Endothelial cell of umbilical vein (primary cell): ENCODE results near the gene TRAF3IP1. TPM values are rescaled to one million over a fixed set of nuclear protein-coding genes. Genes with fewer than 3 reads are reported as not detected.

ENCODE experiments used
- BruUV-seq: library from RNA; stranded (reverse); fragments of 400-500 nt; replicated peaks from 2 replicates; lab custom pipeline; 2021; lab: Mats Ljungman, UMichigan
- CTCF ChIA-PET: fragments of 300-600, 350-600 bp; sonication (Branson Sonifier 250); formaldehyde crosslinking; loops from one replicate; lab custom pipeline; 2021; ENCODE audit warnings: antibody characterized with exemption, inconsistent platforms; lab: Charles Lee
- POLR2A ChIA-PET: fragments of 300-600, 350-600 bp; sonication (Branson Sonifier 250); formaldehyde crosslinking; loops from one replicate; lab custom pipeline; 2021; ENCODE audit warnings: antibody characterized with exemption, inconsistent platforms; lab: Charles Lee
- DNase-seq: peaks from one replicate; pipeline ENCODE4 v3.0.0-alpha.2; 2011; ENCODE audit warnings: low read depth, low spot score
- FAIRE-seq: peaks from 2 replicates; lab custom pipeline; 2011; peaks lifted over from hg19 to GRCh38; lab: Jason Lieb, UNC
- H2AFZ ChIP-seq: 2 replicates; pipeline ENCODE4 v1.6.0; 2012; ENCODE audit warnings: low read depth, low read length, control low read depth, inconsistent platforms
- H3K27ac ChIP-seq: 2 replicates; pipeline ENCODE4 v1.5.1; 2011; ENCODE audit warnings: low read depth, mild to moderate bottlenecking, control low read depth, low read length, moderate library complexity; ENCODE audit not compliant: insufficient read depth
- H3K27me3 ChIP-seq, 2 experiments: 2 replicates each; pipeline versions ENCODE4 v1.6.0 to v1.6.1; 2011; ENCODE audit warnings: low read length in 2 of 2, mixed read lengths in 1 of 2; ENCODE audit not compliant: control insufficient read depth in 2 of 2, insufficient read depth in 2 of 2
- H3K36me3 ChIP-seq, 2 experiments: 2 replicates in 1 of 2; 3 replicates in 1 of 2; pipeline ENCODE4 v1.5.1; 2011; ENCODE audit warnings: low read length in 2 of 2, mild to moderate bottlenecking in 1 of 2, moderate library complexity in 1 of 2; ENCODE audit not compliant: control insufficient read depth in 2 of 2, insufficient read depth in 2 of 2; ENCODE audit errors: extremely low read depth in 1 of 2
- H3K4me1 ChIP-seq: 3 replicates; pipeline ENCODE4 v1.5.1; 2011; ENCODE audit warnings: mild to moderate bottlenecking, low read length; ENCODE audit not compliant: control insufficient read depth, insufficient read depth; ENCODE audit errors: extremely low read depth
- H3K4me2 ChIP-seq: 2 replicates; pipeline ENCODE4 v1.6.1; 2011; ENCODE audit warnings: low read length, control low read depth, mixed read lengths; ENCODE audit not compliant: insufficient read depth
- H3K4me3 ChIP-seq, 3 experiments: fragments of 200-600 bp in 1 of 3; sonication (generic), shearing (Covaris generic) in 1 of 3; replicated peaks in 1 of 3; 2 replicates each; pipeline ENCODE4 v1.5.1; 2011 to 2016; ENCODE audit warnings: control low read depth in 3 of 3, low read length in 3 of 3, mild to moderate bottlenecking in 2 of 3, inconsistent platforms in 1 of 3, low read depth in 1 of 3, moderate library complexity in 1 of 3; ENCODE audit not compliant: insufficient read depth in 1 of 3
- H3K79me2 ChIP-seq: 2 replicates; pipeline ENCODE4 v1.6.0; 2012; ENCODE audit warnings: low read length, inconsistent platforms; ENCODE audit not compliant: control insufficient read depth, insufficient read depth
- H3K9ac ChIP-seq: replicated peaks from 2 replicates; pipeline ENCODE3; 2011; ENCODE audit warnings: low read length, control low read depth; ENCODE audit not compliant: insufficient read depth; ENCODE audit errors: extremely low read depth
- H3K9me1 ChIP-seq: replicated peaks from 3 replicates; pipeline ENCODE4 v1.6.0; 2011; ENCODE audit warnings: mild to moderate bottlenecking, low read length; ENCODE audit not compliant: control insufficient read depth, insufficient read depth; ENCODE audit errors: extremely low read depth
- H3K9me3 ChIP-seq: replicated peaks from 2 replicates; pipeline ENCODE4 v1.5.1; 2012; ENCODE audit warnings: low read length, inconsistent platforms; ENCODE audit not compliant: control insufficient read depth, insufficient read depth
- H4K20me1 ChIP-seq: replicated peaks from 2 replicates; pipeline ENCODE3; 2011; ENCODE audit warnings: mild to moderate bottlenecking, low read length; ENCODE audit not compliant: control insufficient read depth, insufficient read depth; ENCODE audit errors: extremely low read depth
- EZH2 ChIP-seq: IDR thresholded peaks from 2 replicates; pipeline ENCODE4 v1.6.1; 2012; ENCODE audit warnings: borderline replicate concordance, low read depth, mild to moderate bottlenecking, moderate library complexity, low read length, inconsistent platforms; ENCODE audit not compliant: severe bottlenecking
- FOS ChIP-seq: IDR thresholded peaks from 2 replicates; pipeline ENCODE4 v1.6.1; 2011; ENCODE audit warnings: mild to moderate bottlenecking, low read length, moderate library complexity, borderline replicate concordance; ENCODE audit not compliant: insufficient read depth
- GATA2 ChIP-seq: IDR thresholded peaks from 2 replicates; pipeline ENCODE4 v1.7.0; 2011; ENCODE audit warnings: low read depth, mild to moderate bottlenecking, moderate library complexity, mixed read lengths, low read length; ENCODE audit not compliant: insufficient read length, insufficient read depth
- JUN ChIP-seq: IDR thresholded peaks from 2 replicates; pipeline ENCODE4 v1.6.1; 2011; ENCODE audit warnings: borderline replicate concordance, low read depth; ENCODE audit not compliant: insufficient read length, insufficient read depth
- MYC ChIP-seq: IDR thresholded peaks from one replicate; pipeline ENCODE4 v1.6.1; 2011; ENCODE audit warnings: mild to moderate bottlenecking, low read depth, low read length
- POLR2A ChIP-seq: IDR thresholded peaks from 2 replicates; pipeline ENCODE4 v1.6.1; 2012; ENCODE audit warnings: low read depth, mild to moderate bottlenecking, control low read depth, low read length
- POLR2AphosphoS5 ChIP-seq: IDR thresholded peaks from 2 replicates; pipeline ENCODE4 v1.6.1; 2012; ENCODE audit warnings: low read depth, mild to moderate bottlenecking, control low read depth, low read length, moderate library complexity; ENCODE audit not compliant: insufficient read depth
- dilution Hi-C: fragments of 300-500 bp; cut with MboI; formaldehyde crosslinking; loops from one replicate; pipeline ENCODE4 v1.15.0; 2019; ENCODE audit warnings: low sequenced_read_pairs; ENCODE audit not compliant: extremely low pct_ligation_motif_present
- intact Hi-C: fragments of 100-400 bp; cut with micrococcal nuclease; formaldehyde crosslinking; loops from one replicate; pipeline ENCODE4 v1.10.0; 2022
- polyA plus RNA-seq, 4 experiments: library from polyadenylated mRNA; depleted of rRNA in 3 of 4; stranded (reverse) in 3 of 4; unstranded in 1 of 4; fragments of >200 nt; gene quantifications; 2 replicates each; pipeline versions ENCODE4 v1.2.1 to v1.2.3, GENCODE V29; 2011 to 2012; ENCODE audit warnings: missing spikeins in 1 of 4
- total RNA-seq: library from RNA; stranded (reverse); gene quantifications from 2 replicates; pipeline ENCODE4 v1.2.3, GENCODE V29; 2021
- TF ChIP-seq, protein P1 (sequence below): IDR thresholded peaks from 2 replicates; pipeline ENCODE4 v1.6.1; 2011; ENCODE audit not compliant: insufficient read depth, insufficient read length

TRAF3IP1 gene
- total and polyA plus RNA-seq, 2 donors (not counting 3 experiments of a cell fraction or from before 2014, with no cell fraction given) = 3.4 to 15.9 TPM

DNA sequence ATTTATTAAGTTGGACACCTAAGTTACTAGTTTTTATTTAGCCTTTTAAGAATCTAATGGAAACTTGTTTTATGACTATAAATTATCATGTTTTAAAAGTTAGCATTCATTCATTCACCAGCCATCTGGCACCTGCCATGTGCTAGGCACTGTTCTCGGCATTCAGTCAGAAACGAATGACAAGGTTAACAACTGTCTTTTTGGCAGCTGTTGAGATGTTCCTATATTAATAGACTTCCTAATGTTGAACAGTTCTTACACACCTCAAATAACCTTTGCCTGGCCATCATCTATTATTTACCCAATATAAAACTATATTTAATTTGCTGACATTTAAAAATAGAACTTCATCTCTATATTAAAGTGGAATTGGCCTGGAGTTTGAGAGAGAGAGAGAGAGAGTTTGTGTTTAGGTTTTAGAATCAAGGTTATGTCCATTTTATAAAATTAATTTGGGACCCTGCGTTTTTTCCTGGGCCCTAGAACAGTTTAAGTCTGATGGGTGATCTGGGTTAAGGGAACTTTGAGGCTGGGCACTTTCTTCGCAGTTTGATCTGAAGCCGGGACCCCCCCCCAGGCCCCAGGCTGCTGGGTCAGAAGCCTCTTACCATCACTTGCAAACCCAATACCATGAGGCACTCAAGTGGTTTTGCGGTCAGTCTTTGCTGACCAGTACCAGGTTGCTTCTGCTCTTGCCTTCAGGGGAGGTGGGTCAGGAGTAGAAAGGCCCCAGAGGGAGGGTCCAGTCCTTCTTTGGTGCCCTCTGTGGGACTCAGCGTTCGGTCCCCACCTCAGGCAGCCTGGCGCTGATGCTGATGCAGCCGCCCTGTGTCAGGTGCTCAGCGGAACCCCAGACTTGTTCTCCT, 58.1 kb downstream of the TRAF3IP1 start:
- BruUV-seq = no TSS peak
- intact Hi-C loops (loop anchor here (1.0 to 10.0 kb wide), 2 partner anchors 48 to 216 kb away; partner anchors contain the start of gene ASB1), dilution Hi-C loops (no loop called here)
- DNase-seq (no peak), FAIRE-seq (no peak)
- Histone ChIP-seq H3K9me3 (no peaks in the 10 kb centered on the region), H3K79me2 (no peaks in the 10 kb centered on the region), H2AFZ (no peak overlapping the region), H3K27me3 (no peaks in the 10 kb centered on the region), H4K20me1 (no peaks in the 10 kb centered on the region), H3K4me3 (no peak overlapping the region), H3K4me1 (peaks cover 43% of the 10 kb centered on the region), H3K36me3 (no peaks in the 10 kb centered on the region), H3K9ac (peak overlapping the region; percentile 36), H3K27ac (peak overlapping the region; percentile 67), H3K4me2 (no peak overlapping the region), H3K9me1 (no peaks in the 10 kb centered on the region)
- ChIA-PET CTCF (interaction anchor here (0.8 to 1.6 kb wide), 2 partner anchors 11 to 85 kb away, joined by 3 to 6 read pairs; no protein-coding TSS in a partner anchor), POLR2A (no interaction called here)
- no peak for TF ChIP-seq JUN
- no peak for TF ChIP-seq FOS
- TF ChIP-seq MYC = no peak
- TF ChIP-seq GATA2 = no peak
- no peak for TF ChIP-seq POLR2AphosphoS5
- TF ChIP-seq EZH2 = no peak
- TF ChIP-seq POLR2A = no peak
- TF ChIP-seq, protein P1, sequence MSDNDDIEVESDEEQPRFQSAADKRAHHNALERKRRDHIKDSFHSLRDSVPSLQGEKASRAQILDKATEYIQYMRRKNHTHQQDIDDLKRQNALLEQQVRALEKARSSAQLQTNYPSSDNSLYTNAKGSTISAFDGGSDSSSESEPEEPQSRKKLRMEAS = no peak
